AG10803 (cell line): ENCODE data around the gene CCDC186.

Experiments used
- DNase-seq: peaks from one replicate; pipeline ENCODE4 v3.0.0; 2010; ENCODE audit warnings: low read depth
- H3K4me3 ChIP-seq: 2 replicates; pipeline ENCODE4 v1.5.1; 2011; ENCODE audit warnings: mild to moderate bottlenecking, low read length, control low read depth
- TF ChIP-seq, protein P1 (sequence below): conservative IDR thresholded peaks from 2 replicates; pipeline ENCODE4 v1.5.1; 2011; ENCODE audit warnings: mild to moderate bottlenecking, low read length, control low read depth, inconsistent platforms

Gene CCDC186

DNA sequence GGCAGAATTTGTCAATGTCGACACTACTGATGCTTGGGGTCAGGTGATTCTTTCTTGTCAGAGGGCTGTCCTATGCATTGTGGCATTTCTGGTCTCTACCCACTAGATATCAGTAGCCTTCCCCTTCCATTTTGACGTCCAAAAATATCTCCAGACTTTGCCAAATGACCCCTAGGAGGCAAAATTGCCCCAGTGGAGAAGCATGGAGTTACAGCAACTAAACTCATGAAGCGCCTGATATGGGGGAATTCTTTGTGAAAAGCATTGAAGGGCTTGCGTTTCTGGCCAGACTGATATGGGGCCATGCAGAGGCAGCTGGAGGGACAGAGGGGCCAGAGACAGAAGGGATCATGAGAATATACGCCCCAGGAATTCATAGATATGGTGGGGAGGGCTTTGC, 86.7 kb downstream of the CCDC186 start:
- H3K4me3 ChIP-seq, result no peak overlapping the region
- no peak for DNase-seq
- TF ChIP-seq, protein P1, sequence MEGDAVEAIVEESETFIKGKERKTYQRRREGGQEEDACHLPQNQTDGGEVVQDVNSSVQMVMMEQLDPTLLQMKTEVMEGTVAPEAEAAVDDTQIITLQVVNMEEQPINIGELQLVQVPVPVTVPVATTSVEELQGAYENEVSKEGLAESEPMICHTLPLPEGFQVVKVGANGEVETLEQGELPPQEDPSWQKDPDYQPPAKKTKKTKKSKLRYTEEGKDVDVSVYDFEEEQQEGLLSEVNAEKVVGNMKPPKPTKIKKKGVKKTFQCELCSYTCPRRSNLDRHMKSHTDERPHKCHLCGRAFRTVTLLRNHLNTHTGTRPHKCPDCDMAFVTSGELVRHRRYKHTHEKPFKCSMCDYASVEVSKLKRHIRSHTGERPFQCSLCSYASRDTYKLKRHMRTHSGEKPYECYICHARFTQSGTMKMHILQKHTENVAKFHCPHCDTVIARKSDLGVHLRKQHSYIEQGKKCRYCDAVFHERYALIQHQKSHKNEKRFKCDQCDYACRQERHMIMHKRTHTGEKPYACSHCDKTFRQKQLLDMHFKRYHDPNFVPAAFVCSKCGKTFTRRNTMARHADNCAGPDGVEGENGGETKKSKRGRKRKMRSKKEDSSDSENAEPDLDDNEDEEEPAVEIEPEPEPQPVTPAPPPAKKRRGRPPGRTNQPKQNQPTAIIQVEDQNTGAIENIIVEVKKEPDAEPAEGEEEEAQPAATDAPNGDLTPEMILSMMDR, result no peak

DNA sequence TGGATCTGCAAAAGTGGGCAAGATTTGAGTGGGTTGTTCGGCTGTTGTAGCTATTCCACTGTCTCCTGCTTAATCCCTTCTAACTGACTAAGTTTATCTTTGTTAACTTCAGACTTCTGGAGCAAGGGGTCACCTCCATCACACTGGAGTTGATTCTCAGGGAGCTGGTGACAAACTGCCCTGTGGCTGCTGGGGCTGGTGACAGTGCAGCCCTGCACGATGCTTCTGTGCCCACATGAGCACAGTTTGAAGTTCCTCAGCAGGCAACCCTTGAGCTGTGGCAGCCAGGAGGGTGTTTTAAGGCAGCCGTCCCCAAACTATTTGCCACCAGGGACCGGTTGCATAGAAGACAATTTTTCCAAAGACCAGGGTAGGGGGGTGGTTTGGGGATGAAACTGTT, 89.8 kb downstream of the CCDC186 start:
- TF ChIP-seq, protein P1, result no peak
- H3K4me3 ChIP-seq, result no peak overlapping the region
- DNase-seq, result no peak

DNA sequence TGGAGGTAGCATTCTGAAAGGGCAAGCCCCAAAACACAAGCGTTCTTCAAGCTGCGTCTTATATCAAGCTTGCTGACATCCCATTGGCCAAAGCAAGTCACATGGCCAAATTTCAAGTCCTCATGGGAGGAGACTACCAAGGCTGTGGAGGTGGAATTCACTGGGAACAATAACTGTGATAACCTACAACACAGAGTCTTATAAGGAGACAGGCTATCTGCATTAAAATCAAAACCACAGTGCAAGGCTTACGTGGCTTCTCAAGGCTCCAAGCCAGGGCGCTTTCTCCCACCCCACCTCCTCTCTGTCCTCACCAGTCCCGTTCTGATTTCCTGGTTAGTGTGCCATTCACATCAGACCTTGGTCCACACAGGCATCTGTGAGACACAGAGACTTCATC, 91.0 kb downstream of the CCDC186 start:
- no peak for DNase-seq

DNA sequence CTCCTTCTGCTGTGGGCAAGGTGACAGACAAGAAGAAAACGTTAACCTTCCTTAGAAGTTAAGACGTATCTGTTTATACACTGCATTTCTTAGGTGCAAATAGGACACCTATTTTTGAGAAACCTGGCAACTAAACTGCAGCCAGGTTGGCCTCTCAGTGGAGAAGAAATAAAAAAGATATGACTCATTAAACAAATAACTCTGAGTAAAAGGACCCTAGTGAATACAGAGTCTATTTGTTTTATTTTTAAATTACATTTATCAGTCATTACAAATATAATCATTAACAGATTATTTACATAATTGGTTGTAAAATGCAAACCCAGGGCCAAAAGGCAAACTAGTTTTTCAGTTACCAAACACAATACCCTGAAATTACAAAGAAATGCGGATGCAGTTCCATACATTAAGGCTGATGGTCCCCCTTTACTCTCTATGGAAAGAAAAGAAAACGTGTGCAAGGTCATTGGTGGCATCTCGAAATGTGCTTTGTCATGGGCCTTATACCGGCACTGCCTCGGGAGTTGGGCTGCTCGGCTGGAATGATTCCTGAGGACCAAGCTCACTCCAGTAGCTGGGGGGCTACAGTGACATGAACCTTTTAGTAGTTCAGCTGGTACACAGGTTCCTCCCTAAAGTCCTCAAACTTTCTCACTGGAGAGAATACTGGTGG, 92.0 kb downstream of the CCDC186 start:
- H3K4me3 ChIP-seq, result no peak overlapping the region
- TF ChIP-seq, protein P1, result no peak

More for the DNA sequence above, 91.0 kb downstream of the CCDC186 start:
- TF ChIP-seq, protein P1, result no peak
- H3K4me3 ChIP-seq, result no peak overlapping the region

DNA sequence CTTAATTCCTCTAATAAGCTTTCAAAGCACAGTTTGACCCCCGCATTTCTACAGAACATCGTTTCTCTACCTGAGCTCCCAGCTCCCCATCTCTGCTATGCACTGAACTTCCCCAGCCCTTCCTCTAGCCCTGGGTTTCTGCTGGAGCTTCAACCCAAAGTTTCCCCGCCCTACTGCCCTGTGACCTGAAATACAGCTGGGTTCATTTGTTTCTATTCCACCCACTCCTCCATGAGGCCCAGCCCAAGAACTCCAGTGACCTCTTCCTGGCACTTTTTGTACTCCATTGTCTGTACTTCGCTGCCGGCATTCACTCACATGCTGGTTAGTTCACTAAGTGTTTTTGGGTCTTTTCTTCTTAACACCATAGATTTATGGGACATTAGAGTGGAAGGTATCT, 94.6 kb downstream of the CCDC186 start:
- TF ChIP-seq, protein P1, result no peak
- DNase-seq, result no peak
- no peak overlapping the region for H3K4me3 ChIP-seq

More for the DNA sequence above, 92.0 kb downstream of the CCDC186 start:
- DNase-seq, result no peak

DNA sequence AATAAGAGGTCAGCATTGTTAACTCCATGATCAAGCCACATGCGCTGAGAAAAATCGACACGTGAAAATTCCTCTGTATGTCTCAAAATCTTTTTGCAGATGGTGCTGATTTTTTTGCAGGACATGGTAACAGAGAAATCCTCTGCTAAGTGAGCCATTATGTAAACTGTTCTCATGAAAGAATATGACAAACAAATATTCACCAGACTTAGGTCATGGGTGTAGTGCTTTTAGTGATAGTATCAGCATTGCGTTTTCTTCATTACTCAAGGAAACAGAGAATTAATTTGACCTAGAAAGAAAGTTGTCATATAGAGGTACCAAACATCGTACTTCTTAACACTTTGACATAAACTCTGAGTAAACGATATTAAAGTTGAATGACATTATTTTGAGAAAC, 95.7 kb downstream of the CCDC186 start:
- TF ChIP-seq, protein P1, result no peak
- H3K4me3 ChIP-seq, result no peak overlapping the region
- DNase-seq, result no peak

DNA sequence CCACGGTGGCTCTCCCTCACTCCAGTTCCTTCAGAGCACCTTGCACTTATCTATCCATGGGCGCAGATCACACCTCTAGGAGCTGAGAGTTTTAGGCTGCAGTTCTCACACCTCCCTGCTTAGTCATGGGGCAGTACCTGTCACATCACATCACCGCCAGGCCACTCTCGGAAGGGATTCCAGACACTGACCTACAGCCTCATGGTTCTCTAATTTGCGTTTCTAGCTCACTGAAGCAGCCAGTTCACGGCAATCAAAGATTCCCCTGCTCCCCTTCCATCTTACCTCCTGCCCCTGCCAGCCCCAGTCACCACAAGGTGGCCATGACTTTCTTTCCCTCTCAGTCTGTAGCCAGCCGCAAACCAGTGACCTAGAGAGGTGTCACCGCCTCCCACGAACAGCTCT, 96.2 kb downstream of the CCDC186 start:
- no peak for DNase-seq
- no peak overlapping the region for H3K4me3 ChIP-seq
- TF ChIP-seq, protein P1, result no peak
